GM18498 (cell line): ENCODE results near the gene MTFMT.
"Not testable (repeated sequence)": the region's sequence is repeated elsewhere in the genome, so short reads cannot be mapped to it uniquely, and the experiment has no call there.

ENCODE experiments used
- ATAC-seq: cut with Tn5 transposase; IDR thresholded peaks from one replicate; pipeline ENCODE4 v1.9.1; 2021; ENCODE audit warnings: mild to moderate bottlenecking, moderate library complexity; ENCODE audit not compliant: unreplicated experiment

The MTFMT gene

DNA sequence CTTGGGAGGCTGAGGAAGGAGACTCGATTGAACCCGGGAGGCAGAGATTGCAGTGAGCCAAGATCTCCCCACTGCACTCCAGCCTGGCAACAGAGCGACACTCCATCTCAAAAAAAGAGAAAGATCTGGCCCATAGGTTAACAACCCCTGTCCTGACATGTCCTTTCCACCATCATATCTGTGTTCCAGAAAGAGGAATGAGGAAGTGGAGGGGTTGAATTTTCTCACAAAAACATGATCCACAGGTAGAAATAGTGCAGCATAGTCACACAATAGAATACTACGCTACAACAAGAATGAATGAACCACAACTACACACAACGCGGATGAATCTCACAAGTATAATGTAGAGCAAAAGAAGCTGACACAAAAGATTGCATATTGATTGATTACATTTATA lies 11.0 kb upstream of the MTFMT start:
- no peak for ATAC-seq

DNA sequence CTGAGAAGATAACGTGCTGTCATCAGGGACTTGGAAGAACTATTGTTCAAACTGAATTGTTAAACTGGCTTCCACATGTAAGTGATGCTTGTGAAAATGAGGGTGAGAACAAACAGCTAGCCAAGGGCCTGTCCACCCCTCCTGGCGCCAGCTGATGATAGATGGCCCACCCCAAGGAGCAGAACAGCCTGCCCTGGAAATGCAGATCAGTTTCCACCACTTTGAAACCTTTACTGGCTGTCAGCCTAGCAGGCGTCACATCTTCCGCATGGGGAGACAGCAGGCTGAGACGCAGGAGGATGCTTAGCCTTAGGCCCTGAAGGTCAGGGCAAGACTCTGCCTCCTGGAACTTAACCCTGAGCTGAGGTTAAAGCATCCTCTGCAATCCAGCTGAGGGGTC lies 9.4 kb upstream of the MTFMT start:
- ATAC-seq: no peak

- ATAC-seq: no peak
Observed at GRCh38 chr15:65038428-65038827, 9.0 kb upstream of the MTFMT start.

GRCh38 chr15:65037309-65037708 lies 7.9 kb upstream of the MTFMT start:
- no peak for ATAC-seq

- ATAC-seq: no peak
Observed at GRCh38 chr15:65034719-65035118, 5.3 kb upstream of the MTFMT start.

DNA sequence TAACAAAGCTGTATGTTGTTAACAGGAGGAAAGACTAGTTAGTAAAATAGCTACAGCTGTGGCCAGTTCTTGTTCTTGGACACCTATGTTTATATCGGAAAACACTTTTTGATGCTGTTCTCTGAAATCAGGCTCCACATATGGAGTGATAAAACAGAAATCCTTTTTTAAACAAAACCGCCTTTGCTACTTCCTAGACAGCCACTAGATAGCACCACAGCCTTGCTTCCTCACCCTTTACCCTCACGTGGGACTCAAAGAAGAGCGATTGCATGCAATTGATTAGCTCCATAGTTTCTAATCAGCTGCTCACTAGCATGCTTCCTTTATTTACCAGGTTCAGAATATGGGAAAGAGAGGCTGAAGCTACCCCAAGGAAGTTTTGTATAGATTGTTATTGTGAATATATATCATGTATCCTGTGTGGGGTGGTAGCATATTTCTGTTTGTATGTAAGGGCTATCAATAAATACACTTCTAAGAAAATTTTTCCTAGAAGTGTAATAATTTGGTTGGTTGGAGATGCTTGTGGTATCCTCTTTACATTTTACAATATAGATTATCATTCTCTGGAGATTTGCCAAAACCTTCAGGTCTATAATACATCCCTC lies 4.3 kb upstream of the MTFMT start:
- ATAC-seq: no peak

DNA sequence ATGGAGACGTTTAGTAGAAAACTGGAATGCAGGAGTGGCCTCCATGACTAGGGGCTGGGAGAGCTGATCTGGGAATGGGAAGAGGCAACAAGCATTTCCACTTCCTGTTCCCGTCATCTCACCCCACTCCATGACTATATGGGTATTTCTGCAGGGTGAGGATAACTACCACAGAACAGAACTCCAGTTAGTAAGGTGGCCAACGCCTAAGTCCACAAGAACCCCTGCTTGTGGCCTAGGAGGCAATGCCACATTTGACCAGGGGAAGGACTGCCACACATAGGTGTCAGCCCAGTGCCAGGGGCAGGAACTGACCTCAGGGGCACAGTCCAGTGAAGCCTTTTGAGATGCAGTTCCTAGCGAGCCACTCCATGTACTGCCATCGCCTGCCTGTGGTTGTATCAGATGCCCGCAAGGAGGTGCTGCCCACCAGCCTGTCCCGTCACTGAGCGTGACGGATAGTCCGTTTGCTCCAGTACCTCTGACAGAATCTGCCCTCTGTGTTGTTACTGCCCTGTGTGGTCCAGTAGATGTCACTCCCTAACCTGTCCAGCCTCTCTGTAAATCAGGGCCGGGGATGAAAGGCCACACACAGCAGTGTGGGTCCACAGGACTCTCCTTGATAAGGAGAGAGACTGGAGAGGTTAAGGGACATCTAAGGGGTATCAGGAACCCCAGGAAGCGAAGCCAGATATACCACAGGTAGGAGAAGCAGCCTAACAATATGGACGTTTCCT lies 3.5 kb upstream of the MTFMT start:
- peak; percentile 54 for ATAC-seq

- ATAC-seq: no peak
Observed at GRCh38 chr15:65029736-65030208, 333 bp upstream of the MTFMT start.

DNA sequence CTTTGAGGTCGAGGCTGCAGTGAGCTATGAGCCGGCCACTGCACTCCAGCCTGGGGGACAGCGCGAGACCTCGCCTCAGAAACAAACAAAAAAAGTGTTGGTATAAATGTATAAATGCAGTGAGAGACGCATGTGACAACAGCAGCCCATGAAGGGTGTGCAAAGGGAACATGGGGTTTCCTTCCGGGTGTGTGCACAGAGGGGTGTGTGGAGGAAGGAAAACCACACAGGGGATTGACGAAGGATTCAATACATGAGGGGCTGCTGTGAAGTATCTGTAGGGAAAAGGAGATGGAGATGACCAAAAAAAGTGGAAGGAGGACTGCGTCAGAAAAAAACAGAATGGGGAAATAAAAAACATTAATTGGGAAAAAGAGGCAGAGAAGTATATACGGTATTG lies 1.1 kb downstream of the MTFMT start:
- no peak for ATAC-seq

GRCh38 chr15:65027593-65027992 lies 1.8 kb downstream of the MTFMT start:
- no peak for ATAC-seq

- no peak for ATAC-seq
Observed at GRCh38 chr15:65026756-65027155, 2.7 kb downstream of the MTFMT start.

GRCh38 chr15:65021488-65021887 lies 8.0 kb downstream of the MTFMT start:
- no peak for ATAC-seq

DNA sequence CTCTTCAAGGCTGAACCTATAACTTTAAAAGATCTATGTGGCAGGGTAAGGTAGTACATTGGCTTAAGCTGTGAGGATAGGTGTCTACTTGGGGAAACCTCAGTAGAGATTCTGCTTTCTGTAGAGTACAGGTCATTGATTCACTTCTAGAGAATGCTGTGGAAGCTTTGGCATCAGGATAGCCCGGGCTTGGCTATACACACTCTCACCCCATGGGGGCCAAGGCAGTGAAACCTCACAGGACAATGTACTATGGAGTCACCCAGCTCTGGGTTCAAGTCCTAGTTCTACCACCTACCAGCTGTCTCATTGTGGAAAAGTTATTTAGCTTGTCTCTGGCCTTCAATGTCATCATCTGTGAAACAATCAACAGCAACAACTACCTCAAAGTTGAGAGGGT lies 9.0 kb downstream of the MTFMT start:
- ATAC-seq: no peak

- not testable (repeated sequence) for ATAC-seq
Observed at GRCh38 chr15:65011198-65011597, 18.2 kb downstream of the MTFMT start.

- no peak for ATAC-seq
Observed at GRCh38 chr15:65008983-65009382, 20.5 kb downstream of the MTFMT start.

DNA sequence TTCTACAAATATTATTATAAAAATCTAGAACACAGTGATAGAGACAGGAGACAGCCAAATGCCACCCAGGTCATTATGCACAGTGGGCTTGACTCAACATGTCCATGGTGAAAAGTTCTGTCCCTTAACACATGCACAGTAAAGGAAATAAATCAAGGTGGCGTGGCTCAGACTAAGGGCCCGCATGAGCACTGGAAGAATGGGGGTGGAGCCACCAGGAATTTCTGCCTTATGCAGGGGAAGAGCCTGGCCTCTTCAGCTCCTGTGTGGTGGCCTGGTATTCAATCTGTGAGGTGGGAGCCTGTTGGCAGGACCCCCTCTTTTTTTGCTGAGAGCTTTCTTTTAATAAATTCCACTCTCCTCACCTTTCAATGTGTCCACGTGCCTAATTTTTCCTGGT lies 22.6 kb downstream of the MTFMT start:
- no peak for ATAC-seq

- ATAC-seq: no peak
Observed at GRCh38 chr15:65004993-65005392, 24.4 kb downstream of the MTFMT start.

- ATAC-seq: no peak
Observed at GRCh38 chr15:64997745-64998375, 31.6 kb downstream of the MTFMT start.

- ATAC-seq: no peak
Observed at GRCh38 chr15:64997066-64997465, 32.4 kb downstream of the MTFMT start.

GRCh38 chr15:64993290-64993689 lies 36.1 kb downstream of the MTFMT start:
- ATAC-seq: no peak

GRCh38 chr15:64991536-64992135 lies 37.8 kb downstream of the MTFMT start:
- no peak for ATAC-seq

- ATAC-seq: no peak
Observed at GRCh38 chr15:64990168-64990470, 39.3 kb downstream of the MTFMT start.
